Activated T-helper 17 cell treated with anti-CD3 and anti-CD28 coated beads, Interleukin-2, amount 50 U/mL, for 72 hours (primary cell): ENCODE measurements around the gene ZNF319. TPM values are rescaled to one million over a fixed set of nuclear protein-coding genes. Genes with fewer than 3 reads are reported as not detected.

ENCODE experiments used
- ATAC-seq: fragments of 150-1000 bp; cut with Tn5 transposase; replicated peaks from 2 replicates; pipeline ENCODE4 v1.10.0; 2021; ENCODE audit warnings: mild to moderate bottlenecking, moderate library complexity
- H3K27ac Mint-ChIP-seq: one replicate; pipeline ENCODE4 v1.8.0; 2022; ENCODE audit warnings: mixed read lengths
- H3K27me3 Mint-ChIP-seq: one replicate; pipeline ENCODE4 v1.8.0; 2022; ENCODE audit warnings: mixed read lengths
- H3K36me3 Mint-ChIP-seq: one replicate; pipeline ENCODE4 v1.8.0; 2022; ENCODE audit warnings: low read depth, mild to moderate bottlenecking, mixed read lengths
- H3K4me1 Mint-ChIP-seq: one replicate; pipeline ENCODE4 v1.8.0; 2022; ENCODE audit warnings: mixed read lengths
- H3K4me3 Mint-ChIP-seq: one replicate; pipeline ENCODE4 v1.8.0; 2022; ENCODE audit warnings: mild to moderate bottlenecking, mixed read lengths
- H3K9me3 Mint-ChIP-seq: one replicate; pipeline ENCODE4 v1.8.0; 2022; ENCODE audit warnings: mixed read lengths
- total RNA-seq, 2 donors: library from RNA; stranded (reverse); gene quantifications; one replicate each; pipeline ENCODE4 v1.2.3, GENCODE V29; 2022

ZNF319 gene
- total RNA-seq, 2 donors from 2014 or later, result 3.9 to 5.5 TPM

GRCh38 chr16:58029410-58029809 is 28.9 kb upstream of the ZNF319 start:
- Mint-ChIP-seq H3K27ac (no peak overlapping the region), H3K27me3 (no peaks in the 10 kb centered on the region), H3K4me1 (peaks cover 5% of the 10 kb centered on the region)

GRCh38 chr16:58028541-58029070 is 28.1 kb upstream of the ZNF319 start:
- H3K36me3 Mint-ChIP-seq, result no peaks in the 10 kb centered on the region
- H3K9me3 Mint-ChIP-seq, result no peaks in the 10 kb centered on the region
- H3K4me1 Mint-ChIP-seq, result peaks cover 5% of the 10 kb centered on the region
- no peaks in the 10 kb centered on the region for H3K27me3 Mint-ChIP-seq
- no peak overlapping the region for H3K27ac Mint-ChIP-seq
- no peak overlapping the region for H3K4me3 Mint-ChIP-seq
- ATAC-seq, result no peak

More at GRCh38 chr16:58029410-58029809, 28.9 kb upstream of the ZNF319 start:
- no peaks in the 10 kb centered on the region for H3K36me3 Mint-ChIP-seq
- no peak for ATAC-seq
- no peak overlapping the region for H3K4me3 Mint-ChIP-seq
- no peaks in the 10 kb centered on the region for H3K9me3 Mint-ChIP-seq

GRCh38 chr16:58027916-58028455 is 27.5 kb upstream of the ZNF319 start:
- Mint-ChIP-seq H3K36me3 (no peaks in the 10 kb centered on the region), H3K27ac (no peak overlapping the region), H3K9me3 (no peaks in the 10 kb centered on the region), H3K4me3 (peak overlapping the region; percentile 17), H3K4me1 (peaks cover 5% of the 10 kb centered on the region), H3K27me3 (no peaks in the 10 kb centered on the region)
- no peak for ATAC-seq

GRCh38 chr16:58027161-58027915 is 26.9 kb upstream of the ZNF319 start:
- no peaks in the 10 kb centered on the region for H3K9me3 Mint-ChIP-seq
- H3K4me1 Mint-ChIP-seq, result peaks cover 5% of the 10 kb centered on the region
- no peaks in the 10 kb centered on the region for H3K36me3 Mint-ChIP-seq
- H3K27me3 Mint-ChIP-seq, result no peaks in the 10 kb centered on the region
- peak overlapping the region; percentile 33 for H3K4me3 Mint-ChIP-seq
- no peak for ATAC-seq
- no peak overlapping the region for H3K27ac Mint-ChIP-seq

GRCh38 chr16:58026705-58027160 is 26.3 kb upstream of the ZNF319 start:
- Mint-ChIP-seq H3K27me3 (no peaks in the 10 kb centered on the region), H3K36me3 (no peaks in the 10 kb centered on the region), H3K9me3 (no peaks in the 10 kb centered on the region), H3K4me3 (peak overlapping the region; percentile 33), H3K4me1 (peaks cover 5% of the 10 kb centered on the region), H3K27ac (no peak overlapping the region)
- ATAC-seq, result no peak

GRCh38 chr16:58026139-58026704 is 25.8 kb upstream of the ZNF319 start:
- H3K4me3 Mint-ChIP-seq, result peak overlapping the region; percentile 33

GRCh38 chr16:58025351-58026138 is 25.1 kb upstream of the ZNF319 start, which contains the start of gene MMP15:
MMP15 (plus strand) TSS chr16:58025754; CDS start chr16:58026351, 597 bp downstream.
- H3K4me3 Mint-ChIP-seq, result peak within 1 kb of the TSS; percentile 88
- peaks cover 9% of the 10 kb centered on the region for H3K4me1 Mint-ChIP-seq
- no peaks in the 10 kb centered on the region for H3K27me3 Mint-ChIP-seq
- H3K9me3 Mint-ChIP-seq, result no peaks in the 10 kb centered on the region
- H3K27ac Mint-ChIP-seq, result peak within 1 kb of the TSS; percentile 81
- peak; percentile 82 for ATAC-seq
- no peaks in the 10 kb centered on the region for H3K36me3 Mint-ChIP-seq

More at GRCh38 chr16:58026139-58026704, 25.8 kb upstream of the ZNF319 start:
- Mint-ChIP-seq H3K27ac (no peak overlapping the region), H3K36me3 (no peaks in the 10 kb centered on the region), H3K9me3 (no peaks in the 10 kb centered on the region), H3K27me3 (no peaks in the 10 kb centered on the region), H3K4me1 (peaks cover 5% of the 10 kb centered on the region)
- peak; percentile 17 for ATAC-seq

- H3K4me3 Mint-ChIP-seq, result peak overlapping the region; percentile 88
- H3K36me3 Mint-ChIP-seq, result no peaks in the 10 kb centered on the region
- no peaks in the 10 kb centered on the region for H3K27me3 Mint-ChIP-seq
- peak; percentile 25 for ATAC-seq
- peak overlapping the region; percentile 81 for H3K27ac Mint-ChIP-seq
- no peaks in the 10 kb centered on the region for H3K9me3 Mint-ChIP-seq
- peaks cover 11% of the 10 kb centered on the region for H3K4me1 Mint-ChIP-seq
Measured at GRCh38 chr16:58024486-58025350, 24.2 kb upstream of the ZNF319 start.

- H3K27ac Mint-ChIP-seq, result no peak overlapping the region
- no peaks in the 10 kb centered on the region for H3K27me3 Mint-ChIP-seq
- no peaks in the 10 kb centered on the region for H3K36me3 Mint-ChIP-seq
- ATAC-seq, result no peak
- H3K9me3 Mint-ChIP-seq, result no peaks in the 10 kb centered on the region
- H3K4me1 Mint-ChIP-seq, result peaks cover 11% of the 10 kb centered on the region
- H3K4me3 Mint-ChIP-seq, result no peak overlapping the region
Measured at GRCh38 chr16:58022601-58023371, 22.3 kb upstream of the ZNF319 start.

GRCh38 chr16:58021661-58022551 is 21.4 kb upstream of the ZNF319 start:
- no peak overlapping the region for H3K4me3 Mint-ChIP-seq
- H3K27me3 Mint-ChIP-seq, result no peaks in the 10 kb centered on the region
- no peaks in the 10 kb centered on the region for H3K36me3 Mint-ChIP-seq
- ATAC-seq, result no peak
- peaks cover 11% of the 10 kb centered on the region for H3K4me1 Mint-ChIP-seq
- no peak overlapping the region for H3K27ac Mint-ChIP-seq
- no peaks in the 10 kb centered on the region for H3K9me3 Mint-ChIP-seq

- peak overlapping the region; percentile 70 for H3K27ac Mint-ChIP-seq
- ATAC-seq, result peak; percentile 49
- peaks cover 11% of the 10 kb centered on the region for H3K4me1 Mint-ChIP-seq
- no peak overlapping the region for H3K4me3 Mint-ChIP-seq
- no peaks in the 10 kb centered on the region for H3K27me3 Mint-ChIP-seq
- H3K9me3 Mint-ChIP-seq, result no peaks in the 10 kb centered on the region
- no peaks in the 10 kb centered on the region for H3K36me3 Mint-ChIP-seq
Measured at GRCh38 chr16:58020628-58021521, 20.4 kb upstream of the ZNF319 start.
